Limb (tissue), 2 donors: ENCODE results near the gene CDH13.
A peak's percentile ranks its signal among the peaks of the same experiment; 100 is the strongest.

Experiments used
- DNase-seq, 2 donors: peaks; one replicate each; pipeline ENCODE4 v3.0.0-alpha.2; 2016; ENCODE audit errors: extremely low spot score in 2 of 2

Gene CDH13

DNA sequence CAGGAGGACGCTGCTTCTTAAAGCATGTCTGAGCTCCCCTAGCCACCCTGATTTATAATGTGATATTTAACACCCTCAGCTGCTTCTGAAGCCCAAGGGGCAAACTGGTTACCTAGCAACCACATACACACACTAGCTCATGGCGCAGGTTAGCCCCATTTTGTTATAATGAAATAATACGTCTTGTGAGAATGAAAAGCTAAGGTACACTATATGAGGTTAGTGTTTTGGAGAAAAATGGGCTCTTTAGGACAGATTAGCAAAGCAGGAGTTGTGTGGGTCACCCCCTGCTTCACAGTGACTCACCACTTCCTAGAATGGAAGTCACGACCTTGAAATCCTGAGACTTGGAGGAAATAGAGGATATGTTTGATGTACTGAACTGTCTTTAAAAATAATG is 776.2 kb downstream of the CDH13 start:
- peak in 1 of 2 donors; percentile 46 for DNase-seq

DNA sequence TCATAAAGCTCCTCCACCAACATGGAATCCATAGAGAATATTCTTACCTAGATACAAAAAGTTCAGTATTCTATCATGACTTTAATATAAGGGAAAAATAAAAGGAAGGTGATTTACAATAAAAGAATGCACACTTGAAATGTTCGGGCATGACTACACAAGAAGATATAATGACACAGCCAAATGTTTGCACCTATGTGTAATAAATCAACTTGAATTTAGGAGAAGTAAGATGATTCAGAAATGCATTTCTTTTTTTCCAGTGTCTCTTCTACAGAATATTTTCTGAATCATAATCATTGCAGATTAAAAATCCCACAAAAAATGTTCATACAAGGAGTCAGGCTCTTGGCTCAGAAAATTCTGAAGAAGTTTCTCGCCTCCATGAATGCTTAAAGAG is 777.0 kb downstream of the CDH13 start:
- DNase-seq = no peak

GRCh38 chr16:83404261-83404660 is 777.5 kb downstream of the CDH13 start:
- no peak for DNase-seq

- DNase-seq = no peak
Observed at GRCh38 chr16:83407928-83408327, 781.2 kb downstream of the CDH13 start.

DNA sequence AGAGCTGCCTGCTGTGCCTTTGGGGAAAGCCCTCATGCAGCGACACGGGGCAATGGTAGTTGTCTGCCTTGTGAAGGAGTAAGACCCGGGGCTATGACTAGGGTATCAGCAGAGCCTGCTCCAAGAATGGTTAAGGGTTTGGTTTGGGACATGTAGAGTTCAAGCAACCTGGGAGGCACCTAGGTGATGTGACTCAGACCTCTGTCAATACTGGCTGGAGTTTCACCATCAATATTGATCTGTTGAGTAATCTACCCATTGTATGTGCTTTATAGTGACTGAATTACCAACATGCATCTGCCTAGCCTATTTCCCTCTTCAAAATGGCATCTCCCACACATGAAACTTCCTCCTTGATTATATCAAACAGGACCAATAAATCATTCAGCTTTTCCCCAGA is 782.6 kb downstream of the CDH13 start:
- DNase-seq = no peak

DNA sequence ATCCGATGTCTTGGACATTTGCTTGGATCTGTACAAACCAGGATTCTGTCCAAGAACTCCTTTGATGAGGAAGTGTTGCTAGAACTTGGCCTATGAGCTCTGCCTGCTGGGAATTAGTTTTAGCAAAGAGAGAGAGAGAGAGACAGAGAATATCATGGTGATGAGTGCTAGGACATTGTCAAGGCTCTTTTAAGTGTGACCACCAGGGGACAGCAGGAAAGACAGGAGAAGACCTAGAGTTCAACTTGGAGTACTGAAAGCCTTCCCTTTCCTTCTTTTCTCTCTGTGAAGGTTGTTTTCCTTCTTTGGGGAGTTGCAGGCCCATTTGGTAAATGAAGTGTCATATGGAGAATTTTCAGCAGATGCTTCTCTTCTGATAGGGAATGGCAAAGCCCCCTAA is 791.8 kb downstream of the CDH13 start:
- DNase-seq = no peak

GRCh38 chr16:83420206-83420760 is 793.5 kb downstream of the CDH13 start:
- peak in 1 of 2 donors; percentile 43 for DNase-seq

GRCh38 chr16:83433201-83433600 is 806.4 kb downstream of the CDH13 start:
- no peak for DNase-seq

GRCh38 chr16:83437036-83437435 is 810.3 kb downstream of the CDH13 start:
- no peak for DNase-seq

GRCh38 chr16:83438326-83438725 is 811.6 kb downstream of the CDH13 start:
- no peak for DNase-seq

DNA sequence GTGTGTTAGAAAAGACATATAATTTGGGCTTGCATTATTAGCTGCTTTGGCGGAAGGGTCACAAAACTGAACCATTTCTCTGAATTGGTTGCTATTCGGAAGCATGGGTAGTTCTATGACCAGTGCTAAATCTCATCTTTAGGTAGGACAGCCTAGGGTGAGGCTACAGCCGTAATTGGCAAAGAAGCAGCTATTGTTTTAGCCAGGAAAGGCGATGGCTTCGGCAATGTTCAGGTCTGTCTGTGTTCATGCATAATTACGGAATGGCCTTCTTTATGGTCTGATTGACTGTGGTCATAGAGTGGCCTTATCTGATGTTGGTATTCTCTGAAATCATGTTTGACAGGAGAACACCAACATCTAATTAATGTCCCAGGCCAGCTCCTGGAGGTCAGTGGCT is 812.6 kb downstream of the CDH13 start:
- DNase-seq = no peak

DNA sequence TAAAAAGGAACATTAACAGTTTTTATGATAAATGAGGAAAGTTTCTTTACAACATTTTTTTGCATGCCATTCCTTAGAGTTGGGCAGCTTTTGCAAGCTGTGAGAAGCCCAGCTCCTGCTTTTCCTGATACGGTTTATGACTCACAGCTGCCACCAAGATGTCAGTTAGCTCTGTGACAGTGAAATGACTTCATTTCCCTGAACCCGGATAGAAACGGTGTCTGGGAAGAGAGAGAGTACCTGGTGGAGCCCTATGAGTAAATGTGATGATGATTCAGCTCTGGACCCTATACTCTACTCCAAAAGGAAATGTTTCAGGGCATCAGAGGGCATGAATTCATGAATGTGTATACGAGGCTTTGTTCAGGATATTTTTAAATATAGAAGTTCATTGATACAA is 814.7 kb downstream of the CDH13 start:
- no peak for DNase-seq

DNA sequence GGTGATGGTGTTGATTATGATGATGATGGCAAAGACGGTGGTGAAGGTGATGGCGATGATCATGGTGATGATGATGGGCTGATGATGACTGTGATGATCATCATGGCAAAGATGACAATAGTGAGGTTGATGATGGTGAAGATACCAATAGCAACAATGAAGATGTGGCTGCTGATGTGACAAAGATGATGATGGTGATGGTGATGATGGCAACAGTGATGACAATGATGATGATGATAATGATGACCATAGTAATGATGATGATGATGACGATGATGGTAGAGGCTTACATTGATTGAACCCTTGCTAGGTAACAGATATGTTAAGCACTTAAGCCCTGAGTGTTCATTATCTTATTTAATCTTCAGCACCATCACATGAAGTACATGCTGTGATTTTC is 817.2 kb downstream of the CDH13 start:
- no peak for DNase-seq

DNA sequence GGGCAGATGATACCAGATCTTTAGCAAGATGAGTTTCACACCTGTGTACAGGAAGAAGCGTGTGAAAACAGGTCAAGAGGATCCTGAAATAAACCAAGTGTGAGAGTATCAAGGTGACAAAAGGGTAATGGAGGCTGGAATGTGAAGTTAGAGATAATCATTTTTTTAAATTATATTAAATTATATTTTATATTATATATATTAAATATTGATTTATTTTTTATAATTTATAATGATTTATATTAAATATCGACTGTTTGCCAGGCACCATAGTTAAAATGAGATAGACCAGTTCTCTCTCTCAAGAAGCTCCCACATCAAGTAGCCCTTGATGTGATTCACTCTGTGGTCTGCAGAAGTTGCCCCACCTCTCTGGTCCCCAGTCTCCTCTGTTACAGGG is 820.8 kb downstream of the CDH13 start:
- no peak for DNase-seq

GRCh38 chr16:83449861-83450260 is 823.1 kb downstream of the CDH13 start:
- DNase-seq = no peak

DNA sequence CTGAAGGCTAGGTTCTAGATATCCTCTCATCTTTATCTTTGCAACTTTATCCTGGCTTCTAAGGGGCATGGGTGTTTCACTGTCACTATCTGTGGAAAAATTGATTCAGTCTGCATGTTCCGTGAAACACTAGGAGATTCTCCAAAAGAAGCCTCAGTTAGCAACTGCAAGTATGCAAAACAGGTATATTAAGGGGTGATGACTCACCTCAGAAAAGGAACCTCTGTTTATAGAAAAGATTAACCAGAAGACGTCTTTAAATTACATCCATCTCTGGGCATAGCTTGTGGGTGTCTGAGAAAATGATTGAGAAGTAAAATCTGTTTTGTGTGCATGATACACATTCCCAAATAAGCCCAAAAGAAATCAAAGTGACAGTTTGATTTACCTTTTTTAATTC is 827.2 kb downstream of the CDH13 start:
- DNase-seq = no peak

DNA sequence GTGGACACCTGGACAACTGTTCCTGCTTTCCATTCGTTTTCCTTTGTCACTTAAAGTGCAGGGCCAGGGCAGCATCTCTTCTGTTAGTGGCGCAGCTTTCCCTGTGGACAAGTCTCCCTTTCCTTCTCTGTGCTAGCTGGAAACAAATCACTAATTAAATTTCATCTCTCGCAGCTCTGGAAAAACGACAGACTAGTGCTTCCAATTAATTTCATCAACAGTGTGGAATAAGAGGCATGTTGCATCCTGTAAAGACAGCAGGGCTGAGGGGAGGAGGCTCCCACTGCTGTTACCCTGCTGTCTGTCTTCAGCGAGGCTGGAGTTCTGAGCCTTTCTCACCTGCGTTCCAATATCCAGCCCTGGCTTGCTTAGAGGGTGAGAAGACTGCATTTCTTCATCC is 828.9 kb downstream of the CDH13 start:
- DNase-seq = no peak

GRCh38 chr16:83456934-83457333 is 830.2 kb downstream of the CDH13 start:
- no peak for DNase-seq

DNA sequence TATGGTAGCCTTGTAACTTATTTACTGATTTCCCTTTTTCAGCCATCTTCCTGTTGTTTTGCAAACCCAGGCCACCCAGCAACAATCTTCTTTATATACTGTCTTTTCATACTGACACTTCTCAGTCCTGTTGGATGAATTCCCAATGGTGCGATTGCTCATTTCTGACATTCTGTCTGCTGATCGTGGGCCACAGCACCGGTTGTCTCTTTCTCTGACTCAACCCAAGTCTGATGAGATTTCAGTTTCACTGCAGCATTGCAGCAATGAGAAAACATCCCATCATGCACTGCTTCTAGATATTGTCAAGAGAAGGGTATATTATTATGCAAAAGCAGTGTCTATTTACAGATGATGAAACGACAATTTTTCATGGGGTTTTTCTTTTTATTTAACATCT is 831.8 kb downstream of the CDH13 start:
- DNase-seq = no peak

GRCh38 chr16:83464991-83465390 is 838.2 kb downstream of the CDH13 start:
- no peak for DNase-seq

GRCh38 chr16:83470416-83470815 is 843.6 kb downstream of the CDH13 start:
- DNase-seq = no peak

DNA sequence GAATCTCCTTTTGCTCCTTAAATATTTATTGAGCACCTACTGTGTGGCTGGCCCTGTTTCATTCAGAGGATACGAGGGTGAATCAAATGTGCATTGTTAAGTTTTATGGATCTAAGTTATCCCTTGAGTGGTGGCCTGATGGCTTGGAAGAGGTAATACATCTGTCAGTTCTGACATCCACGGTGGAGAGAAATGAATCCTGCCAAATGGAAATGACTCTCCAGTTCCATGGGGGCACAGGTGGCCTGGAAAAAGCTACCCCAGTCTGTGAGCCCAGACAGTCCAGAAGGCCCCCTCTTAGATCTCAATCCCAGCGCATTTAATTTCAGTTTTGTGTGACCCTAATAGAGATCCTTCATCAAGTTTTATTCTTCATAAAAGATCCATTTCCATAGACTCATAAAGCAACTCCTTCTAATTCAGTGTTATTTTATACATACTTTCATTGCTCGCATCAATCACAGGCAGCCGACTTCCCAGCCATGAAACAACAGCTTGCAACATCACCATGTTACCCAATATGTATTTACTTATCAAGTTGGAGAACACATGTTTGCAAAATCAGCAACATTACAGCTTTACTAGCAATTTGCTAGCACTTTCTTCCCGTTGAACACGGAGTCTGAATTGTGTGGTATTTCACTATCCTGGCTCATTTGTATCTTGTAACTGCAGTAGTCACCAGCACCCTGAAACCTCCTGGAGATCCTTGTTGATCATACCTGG is 846.2 kb downstream of the CDH13 start:
- DNase-seq = no peak

GRCh38 chr16:83473926-83474650 is 847.3 kb downstream of the CDH13 start:
- DNase-seq = no peak
